Kidney (tissue), 14 donors: Measurements from ENCODE around the gene ZC3H6. TPM values are rescaled to one million over a fixed set of nuclear protein-coding genes. Genes with fewer than 3 reads are reported as not detected.

ENCODE experiments used
- DNase-seq, 5 donors: peaks; one replicate each; pipeline ENCODE4 v3.0.0-alpha.2; 2013 to 2020
- FAIRE-seq: peaks from 2 replicates; lab custom pipeline; 2012; peaks lifted over from hg19 to GRCh38; lab: Jason Lieb, UNC
- H3K27ac ChIP-seq, 2 donors: one replicate each; pipeline ENCODE4 v1.7.0; 2013; ENCODE audit warnings: low read depth in 2 of 2, low read length in 2 of 2, inconsistent platforms in 1 of 2
- H3K27me3 ChIP-seq: one replicate; pipeline ENCODE4 v1.7.1; 2013; ENCODE audit warnings: low read length, inconsistent platforms; ENCODE audit not compliant: control insufficient read depth, insufficient read depth
- H3K36me3 ChIP-seq, 3 donors: one replicate each; pipeline versions ENCODE4 v1.7.0 to v1.7.1; 2013; ENCODE audit warnings: low read length in 3 of 3, control low read depth in 1 of 3, inconsistent platforms in 1 of 3; ENCODE audit not compliant: insufficient read depth in 3 of 3, control insufficient read depth in 2 of 3
- H3K4me1 ChIP-seq, 3 donors: one replicate each; pipeline versions ENCODE4 v1.7.0 to v1.7.1; 2013; ENCODE audit warnings: low read length in 3 of 3, inconsistent platforms in 1 of 3, low read depth in 1 of 3; ENCODE audit not compliant: control insufficient read depth in 2 of 3, insufficient read depth in 2 of 3
- H3K4me3 ChIP-seq, 3 donors: one replicate each; pipeline versions ENCODE4 v1.7.0 to v1.8.1; 2013; ENCODE audit warnings: low read length in 3 of 3, control low read depth in 1 of 3, inconsistent platforms in 1 of 3
- H3K9ac ChIP-seq, 3 donors: one replicate each; pipeline versions ENCODE4 v1.7.0 to v1.7.1; 2013; ENCODE audit warnings: low read length in 3 of 3, control low read depth in 1 of 3, inconsistent platforms in 1 of 3
- H3K9me3 ChIP-seq, 3 donors: one replicate each; pipeline versions ENCODE4 v1.7.0 to v1.7.1; 2013; ENCODE audit warnings: low read length in 3 of 3, control low read depth in 1 of 3, inconsistent platforms in 1 of 3; ENCODE audit not compliant: control insufficient read depth in 2 of 3, insufficient read depth in 1 of 3
- intact Hi-C: fragments of 100-400 bp; cut with DNase I; formaldehyde crosslinking; loops from one replicate; pipeline ENCODE4 v1.11.1; 2022
- polyA plus RNA-seq: library from polyadenylated mRNA; stranded (reverse); fragments of 350-450 nt; fragmentation: Illumina TruSeq; extraction: RNeasy Lipid Tissue Mini Kit (QIAGEN cat#74804); gene quantifications from one replicate; pipeline ENCODE4 v1.2.3, GENCODE V29; 2014; ENCODE audit warnings: low read depth, low replicate concordance; ENCODE audit not compliant: insufficient read depth
- total RNA-seq: library from RNA; stranded (reverse); fragmentation: NEBNext Ultra II Directional; extraction: Animal tissue kit (Norgen Biotek cat#: 25700); gene quantifications from one replicate; pipeline ENCODE4 v1.2.1, GENCODE V29; 2021
- TF ChIP-seq, protein P1 (sequence below): IDR thresholded peaks from 3 replicates; pipeline ENCODE4 v1.5.1; 2012; ENCODE audit warnings: mild to moderate bottlenecking, moderate library complexity, borderline replicate concordance; ENCODE audit not compliant: insufficient read depth; ENCODE audit errors: extremely low read depth
- donor health status: control.
- donor health status: control.
- donor health status: control.
- donor health status: control.
- donor health status: control.
- donor health status: DM: yes; HTN: yes; CAD: no.
- donor health status: Normal renal cell carcinoma (clear cell type).

Gene ZC3H6
- total and polyA plus RNA-seq, 2 donors from 2014 or later, result 1.4 to 17.1 TPM

DNA sequence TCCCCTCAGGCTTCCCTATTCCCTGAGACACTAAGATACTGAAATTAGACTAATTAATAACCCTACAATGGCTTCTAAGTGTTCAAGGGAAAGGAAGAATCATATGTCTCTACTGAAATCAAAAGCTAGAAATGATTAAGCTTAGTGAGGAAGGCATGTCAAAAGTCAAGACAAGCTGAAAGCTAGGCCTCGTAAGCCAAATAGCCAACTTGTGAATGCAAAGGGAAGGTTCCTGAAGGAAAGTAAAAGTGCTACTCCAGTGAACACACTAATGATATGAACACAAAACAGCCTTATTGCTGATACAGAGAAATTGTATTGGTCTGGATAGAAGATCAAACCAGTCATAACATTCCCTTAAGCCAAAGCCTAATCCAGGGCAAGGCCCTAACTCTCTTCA lies 30.5 kb upstream of the ZC3H6 start:
- FAIRE-seq (no peak), DNase-seq (no peak)
- TF ChIP-seq, protein P1, sequence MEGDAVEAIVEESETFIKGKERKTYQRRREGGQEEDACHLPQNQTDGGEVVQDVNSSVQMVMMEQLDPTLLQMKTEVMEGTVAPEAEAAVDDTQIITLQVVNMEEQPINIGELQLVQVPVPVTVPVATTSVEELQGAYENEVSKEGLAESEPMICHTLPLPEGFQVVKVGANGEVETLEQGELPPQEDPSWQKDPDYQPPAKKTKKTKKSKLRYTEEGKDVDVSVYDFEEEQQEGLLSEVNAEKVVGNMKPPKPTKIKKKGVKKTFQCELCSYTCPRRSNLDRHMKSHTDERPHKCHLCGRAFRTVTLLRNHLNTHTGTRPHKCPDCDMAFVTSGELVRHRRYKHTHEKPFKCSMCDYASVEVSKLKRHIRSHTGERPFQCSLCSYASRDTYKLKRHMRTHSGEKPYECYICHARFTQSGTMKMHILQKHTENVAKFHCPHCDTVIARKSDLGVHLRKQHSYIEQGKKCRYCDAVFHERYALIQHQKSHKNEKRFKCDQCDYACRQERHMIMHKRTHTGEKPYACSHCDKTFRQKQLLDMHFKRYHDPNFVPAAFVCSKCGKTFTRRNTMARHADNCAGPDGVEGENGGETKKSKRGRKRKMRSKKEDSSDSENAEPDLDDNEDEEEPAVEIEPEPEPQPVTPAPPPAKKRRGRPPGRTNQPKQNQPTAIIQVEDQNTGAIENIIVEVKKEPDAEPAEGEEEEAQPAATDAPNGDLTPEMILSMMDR, result no peak
- Histone ChIP-seq H3K4me3 (no peak overlapping the region), H3K36me3 (peaks cover 0 to 8% (median 4%) of the 10 kb centered on the region in 3 donors), H3K9ac (no peak overlapping the region), H3K27ac (no peak overlapping the region), H3K4me1 (no peaks in the 10 kb centered on the region), H3K27me3 (no peaks in the 10 kb centered on the region), H3K9me3 (no peaks in the 10 kb centered on the region)
- intact Hi-C loops, result no loop called here

DNA sequence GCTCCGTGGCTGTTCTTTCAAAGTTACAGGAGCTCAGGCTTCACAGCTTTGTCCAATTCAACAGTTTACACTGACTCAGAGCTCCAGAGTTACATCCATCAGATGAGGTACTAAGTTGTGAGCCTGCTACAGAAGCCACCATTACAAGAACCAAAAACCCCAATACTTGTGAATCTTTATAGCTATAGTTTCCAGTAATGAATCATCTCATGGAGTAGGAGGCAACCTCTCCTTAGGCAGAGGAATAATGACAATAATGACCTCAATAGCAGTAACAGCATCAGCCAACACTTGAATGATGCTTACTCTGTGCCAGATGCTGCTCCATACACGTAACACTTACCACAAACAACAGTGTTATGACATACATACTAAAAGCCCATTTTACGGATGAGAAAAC lies 24.1 kb upstream of the ZC3H6 start:
- H3K36me3 ChIP-seq, result peaks cover 0 to 5% (median 3%) of the 10 kb centered on the region in 3 donors
- H3K4me1 ChIP-seq, result peaks cover 2 to 4% (median 4%) of the 10 kb centered on the region in 3 donors
- no peaks in the 10 kb centered on the region for H3K27me3 ChIP-seq
- intact Hi-C loops, result no loop called here
- DNase-seq (no peak), FAIRE-seq (no peak)
- TF ChIP-seq, protein P1, result no peak
- H3K9me3 ChIP-seq, result no peaks in the 10 kb centered on the region
- H3K27ac ChIP-seq, result no peak overlapping the region
- H3K9ac ChIP-seq, result no peak overlapping the region
- no peak overlapping the region for H3K4me3 ChIP-seq

DNA sequence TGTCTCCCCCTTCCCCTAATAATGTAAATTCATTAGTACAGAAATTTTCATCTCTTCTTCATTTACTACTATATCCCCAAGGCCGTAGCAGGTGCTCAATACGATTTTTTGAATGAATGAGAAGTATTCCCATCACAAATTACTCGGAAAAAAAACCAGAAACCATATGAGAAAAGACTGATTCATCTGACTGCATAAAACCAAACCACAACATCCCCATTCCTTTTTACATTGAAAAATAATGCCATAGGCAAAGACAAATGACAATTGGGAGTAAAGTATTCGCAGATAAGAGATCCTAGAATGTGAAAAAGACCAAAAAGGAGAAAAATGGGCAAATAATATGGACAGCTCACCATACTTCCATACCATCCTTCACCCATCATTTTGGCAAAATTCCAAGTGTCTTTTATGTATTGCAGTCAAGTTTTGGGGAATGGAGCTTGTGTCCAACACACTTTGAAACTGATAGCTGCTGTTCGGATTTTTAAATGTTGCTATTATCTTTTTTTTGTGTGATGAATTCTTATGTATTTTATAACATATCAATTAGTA lies 22.1 kb upstream of the ZC3H6 start:
- FAIRE-seq (no peak), DNase-seq (no peak)
- H3K36me3 ChIP-seq, result no peaks in the 10 kb centered on the region
- H3K4me3 ChIP-seq, result no peak overlapping the region
- no peak overlapping the region for H3K9ac ChIP-seq
- H3K27ac ChIP-seq, result no peak overlapping the region
- H3K27me3 ChIP-seq, result no peaks in the 10 kb centered on the region
- TF ChIP-seq, protein P1, result no peak
- intact Hi-C loops, result no loop called here
- peaks cover 2 to 4% (median 4%) of the 10 kb centered on the region in 3 donors for H3K4me1 ChIP-seq
- H3K9me3 ChIP-seq, result no peaks in the 10 kb centered on the region
